HepG2 (cell line): ENCODE results near the gene OTP. TPM values are rescaled to one million over a fixed set of nuclear protein-coding genes. Genes with fewer than 3 reads are reported as not detected.

Experiments used
- CBX1 ChIP-seq: IDR thresholded peaks from one replicate; pipeline ENCODE4 v1.6.1; 2016; ENCODE audit warnings: antibody characterized with exemption, low read depth
- CERS6 ChIP-seq: sonication (generic); formaldehyde crosslinking; IDR thresholded peaks from 2 replicates; pipeline ENCODE4 v1.5.0; 2020; ENCODE audit warnings: missing genetic modification reagents
- MLX ChIP-seq: IDR thresholded peaks from 2 replicates; pipeline ENCODE4 v1.6.1; 2016
- MTA1 ChIP-seq: sonication (generic); formaldehyde crosslinking; IDR thresholded peaks from 2 replicates; pipeline ENCODE4 v1.4.0; 2020; ENCODE audit warnings: missing genetic modification reagents, mild to moderate bottlenecking, borderline replicate concordance
- NFKB2 ChIP-seq: sonication (generic); formaldehyde crosslinking; IDR thresholded peaks from 2 replicates; pipeline ENCODE4 v1.4.0; 2020; ENCODE audit warnings: missing genetic modification reagents, borderline replicate concordance
- NR0B2 ChIP-seq: sonication (generic); formaldehyde crosslinking; IDR thresholded peaks from 2 replicates; pipeline ENCODE4 v1.4.0; 2020; ENCODE audit warnings: mild to moderate bottlenecking, missing genetic modification reagents
- RBFOX2 ChIP-seq: fragments of 200-400 bp; formaldehyde crosslinking; IDR thresholded peaks from 2 replicates; pipeline ENCODE4 v1.6.1; 2017; ENCODE audit warnings: low read depth, mild to moderate bottlenecking, low read length
- RNF2 ChIP-seq: fragments of 450-650 bp; conservative IDR thresholded peaks from 2 replicates; pipeline ENCODE4 v1.6.1; 2016; ENCODE audit warnings: low read depth
- SYNCRIP ChIP-seq: fragments of 200-400 bp; formaldehyde crosslinking; IDR thresholded peaks from 2 replicates; pipeline ENCODE4 v1.6.1; 2018; ENCODE audit warnings: mild to moderate bottlenecking, low read depth, low read length; ENCODE audit not compliant: insufficient read depth
- TFDP1 ChIP-seq: IDR thresholded peaks from 2 replicates; pipeline ENCODE4 v1.6.1; 2016; ENCODE audit warnings: missing compliant biosample characterization, missing genetic modification reagents, borderline replicate concordance
- ZBTB14 ChIP-seq: sonication (generic); formaldehyde crosslinking; IDR thresholded peaks from 2 replicates; pipeline ENCODE4 v1.4.0; 2020; ENCODE audit warnings: missing genetic modification reagents
- ZBTB26 ChIP-seq: IDR thresholded peaks from 2 replicates; pipeline ENCODE4 v1.6.1; 2016; ENCODE audit warnings: missing compliant biosample characterization, missing genetic modification reagents, borderline replicate concordance
- ZNF280D ChIP-seq: sonication (generic); formaldehyde crosslinking; IDR thresholded peaks from 2 replicates; pipeline ENCODE4 v1.5.1; 2020; ENCODE audit warnings: mild to moderate bottlenecking, missing genetic modification reagents
- ZNF34 ChIP-seq: sonication (generic); formaldehyde crosslinking; IDR thresholded peaks from 2 replicates; pipeline ENCODE4 v1.4.0; 2020; ENCODE audit warnings: mild to moderate bottlenecking, missing genetic modification reagents, borderline replicate concordance
- ZNF713 ChIP-seq: sonication (generic); formaldehyde crosslinking; IDR thresholded peaks from 2 replicates; pipeline ENCODE4 v1.4.0; 2020; ENCODE audit warnings: mild to moderate bottlenecking, missing genetic modification reagents
- ZNF772 ChIP-seq: sonication (generic); formaldehyde crosslinking; IDR thresholded peaks from 2 replicates; pipeline ENCODE4 v1.5.0; 2020; ENCODE audit warnings: mild to moderate bottlenecking, missing genetic modification reagents
- polyA plus RNA-seq, 8 experiments: library from polyadenylated mRNA; depleted of rRNA in 3 of 8; stranded (reverse) in 7 of 8; unstranded in 1 of 8; fragments of >200 nt; fragmentation: Illumina TruSeq in 4 of 8; extraction: Trizol in 4 of 8; gene quantifications; 2 replicates each; pipeline versions ENCODE4 v1.2.1 to v1.2.3, GENCODE V29; 2011 to 2016; ENCODE audit warnings: low read depth in 4 of 8, missing spikeins in 1 of 8, mixed read lengths in 1 of 8; ENCODE audit not compliant: insufficient read depth in 1 of 8
- total RNA-seq, 5 experiments: library from RNA; depleted of rRNA; stranded (reverse); fragments of >200 nt; fragmentation: Illumina TruSeq; extraction: Trizol; gene quantifications; 2 replicates each; pipeline ENCODE4 v1.2.3, GENCODE V29; 2016; ENCODE audit warnings: low read depth in 1 of 5

The OTP gene
- total and polyA plus RNA-seq, 2 of the 13 experiments (the other 11 are each of a cell fraction or from before 2014, with no cell fraction given), result not detected

GRCh38 chr5:77630114-77630680 lies 8.3 kb downstream of the OTP start (continued):
- TF ChIP-seq ZNF34 (CRISPR knock-in tag), result no peak
- TF ChIP-seq SYNCRIP, result no peak
- no peak for TF ChIP-seq ZBTB26 (CRISPR knock-in tag)
- TF ChIP-seq ZNF772 (CRISPR knock-in tag), result no peak
- no peak; the same call in 1 of the 2 replicates for TF ChIP-seq TFDP1
- TF ChIP-seq MTA1 (CRISPR knock-in tag), result no peak
- no peak for TF ChIP-seq MLX (CRISPR knock-in tag)
- TF ChIP-seq ZNF280D (CRISPR knock-in tag), result no peak
- TF ChIP-seq NR0B2 (CRISPR knock-in tag), result no peak
- TF ChIP-seq ZNF713 (CRISPR knock-in tag), result no peak
- TF ChIP-seq CBX1, result no peak
- TF ChIP-seq NFKB2 (CRISPR knock-in tag), result no peak; the same call in 1 of the 2 replicates
- no peak for TF ChIP-seq CERS6
- no peak for TF ChIP-seq ZBTB14
- TF ChIP-seq RBFOX2, result 0 out of 2 replicates have a peak, but pooled peaks have one; percentile 17
- 0 out of 2 replicates have a peak, but pooled peaks have one; percentile 37 for TF ChIP-seq RNF2
